VCaP (cell line): Measurements from ENCODE around the gene FAM117A.

Source experiments
- H3K27ac ChIP-seq: fragments of 450-650 bp; 2 replicates; pipeline ENCODE4 v1.5.1; 2017
- CTCF ChIP-seq: fragments of 450-650 bp; conservative IDR thresholded peaks from 2 replicates; pipeline ENCODE4 v1.5.1; 2017; ENCODE audit warnings: mild to moderate bottlenecking, moderate library complexity

Gene FAM117A

GRCh38 chr17:49788478-49789242, 24.7 kb upstream of the FAM117A start, which contains the start of gene KAT7:
KAT7 (plus strand) TSS chr17:49788681; CDS start chr17:49788835, 154 bp downstream.
- TF ChIP-seq CTCF = no peak
- peak within 1 kb of the TSS; percentile 97 for H3K27ac ChIP-seq

- peak overlapping the region; percentile 97 for H3K27ac ChIP-seq
- no peak for TF ChIP-seq CTCF
Observed at GRCh38 chr17:49787884-49788477, 24.1 kb upstream of the FAM117A start.

DNA sequence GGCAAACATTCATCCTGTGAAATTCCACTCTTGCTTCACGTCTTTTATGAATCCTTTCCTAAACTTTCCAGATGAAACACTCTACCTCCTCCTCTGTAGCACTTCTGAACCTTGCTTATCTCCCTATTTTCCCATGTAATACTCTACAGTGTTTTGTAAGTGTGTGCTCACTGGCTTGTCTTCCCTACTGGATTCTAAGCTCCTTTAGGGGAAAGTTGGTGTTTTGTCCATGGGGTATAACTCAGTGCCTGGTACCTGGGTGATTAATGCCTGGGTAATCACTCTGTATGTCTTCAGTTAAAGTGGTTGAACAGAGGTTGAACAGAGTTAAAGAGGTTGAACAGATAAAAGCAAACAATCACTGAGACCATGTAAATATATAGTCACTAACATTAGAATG, 20.7 kb upstream of the FAM117A start:
- no peak for TF ChIP-seq CTCF
- no peak overlapping the region for H3K27ac ChIP-seq

DNA sequence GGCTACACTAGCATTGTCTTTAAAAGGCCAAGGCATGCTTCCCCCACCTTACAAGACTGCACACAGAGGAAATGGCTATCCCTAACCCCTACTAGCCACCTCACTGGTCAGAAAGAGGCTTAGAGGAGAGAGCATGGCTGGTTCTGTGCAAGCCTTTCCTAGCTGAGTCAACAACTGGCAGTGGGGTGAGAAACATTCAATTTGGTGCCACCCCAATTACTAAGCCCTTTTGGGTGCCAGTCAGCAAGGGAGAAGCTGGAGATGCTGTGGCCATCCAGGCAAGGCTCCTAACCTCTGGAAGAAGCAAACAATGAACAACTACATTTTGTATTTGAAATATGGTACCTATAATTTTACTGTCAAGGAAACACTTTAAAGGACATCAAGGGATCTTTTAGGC, 19.9 kb upstream of the FAM117A start:
- no peak for TF ChIP-seq CTCF
- H3K27ac ChIP-seq = no peak overlapping the region

- no peak for TF ChIP-seq CTCF
- H3K27ac ChIP-seq = no peak overlapping the region
Observed at GRCh38 chr17:49783071-49783715, 19.3 kb upstream of the FAM117A start.

GRCh38 chr17:49779739-49780231, 15.9 kb upstream of the FAM117A start:
- no peak overlapping the region for H3K27ac ChIP-seq
- peak; percentile 80 for TF ChIP-seq CTCF

GRCh38 chr17:49779156-49779738, 15.3 kb upstream of the FAM117A start:
- H3K27ac ChIP-seq = no peak overlapping the region
- no peak for TF ChIP-seq CTCF
